ENCODE data around the gene CNKSR2. TPM values are rescaled to one million over a fixed set of nuclear protein-coding genes. Genes with fewer than 3 reads are reported as not detected.

CNKSR2 gene
- total RNA-seq, 1 experiment from 2014 or later, result not detected

DNA sequence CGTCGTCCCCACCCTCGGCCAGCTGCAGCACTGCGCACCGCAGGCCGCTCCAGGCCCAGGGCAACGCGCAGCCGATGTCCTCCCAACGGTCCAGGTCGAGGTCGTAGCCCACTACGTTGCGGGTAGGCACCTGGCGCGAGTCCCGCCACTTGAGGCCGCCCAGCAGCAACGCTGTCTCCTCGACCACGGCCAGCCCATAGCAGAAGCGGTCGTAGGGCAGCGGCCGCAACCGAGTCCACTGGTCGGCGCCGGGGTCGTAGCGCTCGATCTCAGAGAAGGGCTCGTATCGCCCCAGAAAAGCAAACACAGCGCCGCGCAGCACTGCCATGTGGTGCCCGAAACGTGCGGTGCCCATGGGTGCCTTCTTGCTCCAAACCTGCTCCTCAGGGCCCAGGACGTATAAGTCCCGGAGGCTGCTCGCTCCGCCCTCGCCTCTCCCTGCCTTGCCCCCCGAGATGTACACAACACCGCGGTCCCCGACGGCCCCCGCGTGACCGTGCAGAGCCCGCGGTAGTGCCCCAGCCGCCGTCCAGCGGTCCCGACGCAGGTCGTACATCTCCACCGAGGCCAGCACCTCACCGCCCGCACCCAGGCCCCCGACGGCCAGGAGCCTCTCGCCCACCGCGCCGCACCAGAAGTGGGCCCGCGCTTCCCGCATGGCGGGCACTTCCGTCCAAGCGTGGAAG lies 281.8 kb downstream of the CNKSR2 start:
- CTCF ChIA-PET, result no interaction called here
- no peaks in the 10 kb centered on the region for H3K27me3 Mint-ChIP-seq (ENCODE audit: unreplicated experiment)
- DNase-seq, result no peak
- H3K27ac Mint-ChIP-seq (ENCODE audit: unreplicated experiment), result no peak overlapping the region
- no peak overlapping the region for H3K4me3 Mint-ChIP-seq (ENCODE audit: low read depth, unreplicated experiment)
- H3K9me3 Mint-ChIP-seq (ENCODE audit: low read depth, unreplicated experiment), result no peaks in the 10 kb centered on the region
- no peaks in the 10 kb centered on the region for H3K4me1 Mint-ChIP-seq (ENCODE audit: low read depth, unreplicated experiment)
- no peaks in the 10 kb centered on the region for H3K36me3 Mint-ChIP-seq (ENCODE audit: insufficient read depth, unreplicated experiment)
- TF ChIP-seq, protein P1, sequence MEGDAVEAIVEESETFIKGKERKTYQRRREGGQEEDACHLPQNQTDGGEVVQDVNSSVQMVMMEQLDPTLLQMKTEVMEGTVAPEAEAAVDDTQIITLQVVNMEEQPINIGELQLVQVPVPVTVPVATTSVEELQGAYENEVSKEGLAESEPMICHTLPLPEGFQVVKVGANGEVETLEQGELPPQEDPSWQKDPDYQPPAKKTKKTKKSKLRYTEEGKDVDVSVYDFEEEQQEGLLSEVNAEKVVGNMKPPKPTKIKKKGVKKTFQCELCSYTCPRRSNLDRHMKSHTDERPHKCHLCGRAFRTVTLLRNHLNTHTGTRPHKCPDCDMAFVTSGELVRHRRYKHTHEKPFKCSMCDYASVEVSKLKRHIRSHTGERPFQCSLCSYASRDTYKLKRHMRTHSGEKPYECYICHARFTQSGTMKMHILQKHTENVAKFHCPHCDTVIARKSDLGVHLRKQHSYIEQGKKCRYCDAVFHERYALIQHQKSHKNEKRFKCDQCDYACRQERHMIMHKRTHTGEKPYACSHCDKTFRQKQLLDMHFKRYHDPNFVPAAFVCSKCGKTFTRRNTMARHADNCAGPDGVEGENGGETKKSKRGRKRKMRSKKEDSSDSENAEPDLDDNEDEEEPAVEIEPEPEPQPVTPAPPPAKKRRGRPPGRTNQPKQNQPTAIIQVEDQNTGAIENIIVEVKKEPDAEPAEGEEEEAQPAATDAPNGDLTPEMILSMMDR (IDR thresholded peaks at IDR 0.05; ENCODE audit: unreplicated experiment), result no peak
- intact Hi-C loops (cut with micrococcal nuclease; ENCODE audit: unreplicated experiment), result no loop called here
- no TSS peak for BruUV-seq (replicated peaks)

DNA sequence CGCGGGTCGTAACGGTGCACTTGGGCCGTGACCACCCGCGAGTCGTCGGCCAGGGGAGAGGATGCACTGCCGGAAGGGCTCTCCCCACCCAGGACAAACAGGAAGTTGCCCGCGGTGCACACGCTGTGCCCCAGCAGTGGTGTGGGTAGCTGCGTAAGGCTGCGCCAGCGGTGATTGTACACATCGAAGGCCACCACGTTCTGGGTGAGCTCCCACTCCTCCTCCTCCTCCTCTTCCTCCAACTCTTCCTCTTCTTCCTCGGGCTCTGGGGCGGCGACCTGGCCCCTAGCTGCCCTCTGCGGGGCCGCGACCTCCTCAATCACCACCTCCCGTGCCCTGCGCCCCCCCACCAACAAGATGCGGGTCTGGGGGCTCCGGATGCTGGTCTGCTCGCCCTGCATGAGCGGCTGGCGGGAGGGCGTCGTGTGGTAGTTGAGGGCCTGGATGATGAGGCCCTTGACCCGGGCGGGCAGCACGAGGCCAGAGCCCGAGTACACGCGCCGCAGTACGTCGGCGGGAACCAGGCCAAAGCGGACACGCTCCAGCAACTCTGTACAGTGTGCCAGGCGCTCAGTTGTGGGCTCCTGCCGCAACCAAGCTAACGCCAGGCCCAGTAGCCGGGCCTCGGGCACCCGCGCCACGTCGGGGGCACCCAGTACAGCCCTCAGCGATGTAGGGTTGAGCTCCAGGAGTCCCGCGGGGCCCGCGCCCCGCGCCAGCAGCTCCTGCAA lies 282.5 kb downstream of the CNKSR2 start:
- CTCF ChIA-PET, result no interaction called here
- Mint-ChIP-seq H3K36me3 (ENCODE audit: insufficient read depth, unreplicated experiment) (no peaks in the 10 kb centered on the region), H3K27me3 (ENCODE audit: unreplicated experiment) (no peaks in the 10 kb centered on the region), H3K4me3 (ENCODE audit: low read depth, unreplicated experiment) (no peak overlapping the region), H3K27ac (ENCODE audit: unreplicated experiment) (no peak overlapping the region), H3K9me3 (ENCODE audit: low read depth, unreplicated experiment) (no peaks in the 10 kb centered on the region), H3K4me1 (ENCODE audit: low read depth, unreplicated experiment) (peaks cover 3% of the 10 kb centered on the region)
- no TSS peak for BruUV-seq (replicated peaks)
- intact Hi-C loops (cut with micrococcal nuclease; ENCODE audit: unreplicated experiment), result no loop called here
- TF ChIP-seq, protein P1 (IDR thresholded peaks at IDR 0.05; ENCODE audit: unreplicated experiment), result no peak
- no peak for DNase-seq

DNA sequence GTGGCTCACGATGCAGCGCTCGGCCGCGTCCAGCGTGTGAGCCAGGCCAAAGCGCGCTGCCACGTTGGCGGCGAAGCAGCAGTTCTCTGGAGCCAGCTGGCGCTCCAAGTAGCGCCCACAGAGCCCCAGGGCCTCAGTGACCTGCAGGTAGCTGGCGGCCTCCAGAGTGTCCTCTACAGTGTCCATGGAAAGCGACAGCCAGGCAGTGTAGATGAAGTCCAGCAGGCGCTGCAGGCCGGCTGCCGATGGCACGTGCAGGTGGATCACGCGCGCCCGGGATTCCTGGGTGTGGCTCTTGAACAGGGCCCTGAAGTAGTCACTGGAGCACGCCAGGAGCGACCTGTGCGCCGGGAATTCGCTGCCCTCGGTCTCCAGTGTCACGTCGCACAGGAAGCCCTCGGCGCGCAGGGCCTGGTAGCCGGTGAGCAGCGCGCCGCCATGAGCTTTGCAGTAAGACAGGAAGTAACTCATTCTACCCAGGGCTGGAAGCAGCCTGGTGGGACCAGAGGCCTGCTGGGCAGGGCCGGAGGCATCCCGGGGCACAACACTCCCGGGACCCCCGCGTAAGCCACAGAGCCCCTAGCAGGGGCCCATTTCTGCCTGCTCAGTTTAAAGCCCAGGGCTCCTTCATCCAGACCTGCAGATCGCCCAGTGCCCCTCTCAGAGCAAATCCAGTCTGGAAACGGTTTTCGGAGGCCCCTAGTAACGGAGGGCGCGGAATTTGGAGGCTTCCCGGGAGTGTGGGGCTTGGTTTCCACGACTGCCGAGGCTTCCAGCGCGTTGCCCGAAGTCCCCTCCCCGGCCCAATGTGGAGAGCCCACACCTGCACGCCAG lies 283.3 kb downstream of the CNKSR2 start:
- DNase-seq, result no peak
- TF ChIP-seq, protein P1 (IDR thresholded peaks at IDR 0.05; ENCODE audit: unreplicated experiment), result no peak
- Mint-ChIP-seq H3K4me1 (ENCODE audit: low read depth, unreplicated experiment) (peaks cover 8% of the 10 kb centered on the region), H3K4me3 (ENCODE audit: low read depth, unreplicated experiment) (peak overlapping the region; percentile 59), H3K9me3 (ENCODE audit: low read depth, unreplicated experiment) (no peaks in the 10 kb centered on the region), H3K36me3 (ENCODE audit: insufficient read depth, unreplicated experiment) (no peaks in the 10 kb centered on the region), H3K27me3 (ENCODE audit: unreplicated experiment) (no peaks in the 10 kb centered on the region), H3K27ac (ENCODE audit: unreplicated experiment) (no peak overlapping the region)
- BruUV-seq (replicated peaks), result no TSS peak
- intact Hi-C loops (cut with micrococcal nuclease; ENCODE audit: unreplicated experiment), result no loop called here
- CTCF ChIA-PET, result interaction anchor here (0.5 kb wide), 1 partner anchor 1342 kb away, joined by 4 read pairs; no protein-coding TSS in a partner anchor

DNA sequence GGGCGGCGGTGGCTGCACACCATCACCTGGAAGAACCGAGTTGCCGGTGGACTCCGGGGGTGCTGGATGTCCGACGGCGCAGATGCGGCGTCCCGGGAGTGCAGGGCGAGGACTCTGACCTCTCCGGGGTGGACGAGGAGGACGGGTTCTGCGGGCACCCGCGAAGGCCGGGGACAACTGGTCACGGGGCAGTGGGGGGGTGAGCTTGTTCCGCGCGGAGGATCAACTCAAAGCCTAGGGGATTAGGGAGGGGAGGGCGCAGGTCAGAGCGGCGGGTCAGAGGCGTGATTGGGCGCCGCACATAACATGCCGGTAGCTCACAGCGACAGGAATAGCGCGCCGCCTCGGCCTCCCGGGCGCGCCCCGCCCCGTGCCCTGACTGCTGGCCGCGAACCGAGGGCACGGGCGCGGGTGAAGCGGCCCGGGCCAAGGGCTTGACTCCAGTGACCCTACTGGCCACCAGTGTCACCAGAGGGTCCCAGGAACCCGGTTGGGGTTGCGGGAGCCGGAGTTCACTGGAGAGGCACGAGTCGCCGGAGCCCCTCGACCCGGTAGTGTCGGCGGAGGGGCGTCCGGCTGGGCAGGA lies 284.0 kb downstream of the CNKSR2 start, which contains the start of gene KLHL34:
Gene KLHL34, minus strand, starts transcription at position 179 of the 586 bp plus-strand sequence. CDS start 542 bp downstream, outside the sequence.
- H3K27me3 Mint-ChIP-seq (ENCODE audit: unreplicated experiment), result no peaks in the 10 kb centered on the region
- no peaks in the 10 kb centered on the region for H3K36me3 Mint-ChIP-seq (ENCODE audit: insufficient read depth, unreplicated experiment)
- intact Hi-C loops (cut with micrococcal nuclease; ENCODE audit: unreplicated experiment), result no loop called here
- no peak within 1 kb of the TSS for H3K27ac Mint-ChIP-seq (ENCODE audit: unreplicated experiment)
- BruUV-seq (replicated peaks), result no TSS peak
- H3K4me1 Mint-ChIP-seq (ENCODE audit: low read depth, unreplicated experiment), result peaks cover 8% of the 10 kb centered on the region
- peak within 1 kb of the TSS; percentile 59 for H3K4me3 Mint-ChIP-seq (ENCODE audit: low read depth, unreplicated experiment)
- CTCF ChIA-PET, result interaction anchor here (0.5 kb wide), 1 partner anchor 1343 kb away, joined by 4 read pairs; no protein-coding TSS in a partner anchor
- peak; percentile 19 for DNase-seq
- no peaks in the 10 kb centered on the region for H3K9me3 Mint-ChIP-seq (ENCODE audit: low read depth, unreplicated experiment)
- TF ChIP-seq, protein P1 (IDR thresholded peaks at IDR 0.05; ENCODE audit: unreplicated experiment), result no peak

Measured in Calu3 (cell line).